GM19099 (cell line): ENCODE results near the gene GGCT.

Experiments used
- POLR2A ChIP-seq: IDR thresholded peaks from 3 replicates; pipeline ENCODE4 v1.6.1; 2011; ENCODE audit warnings: low read depth; ENCODE audit not compliant: insufficient read length; ENCODE audit errors: extremely low read depth

GGCT gene

GRCh38 chr7:30504301-30505173 is at the start of gene GGCT:
Gene GGCT (minus strand): TSS chr7:30504829. CDS start chr7:30504709, 120 bp downstream.
- peak; percentile 86 for TF ChIP-seq POLR2A

GRCh38 chr7:30553546-30553945 is 48.9 kb upstream of the GGCT start:
- TF ChIP-seq POLR2A = no peak

GRCh38 chr7:30553141-30553540 is 48.5 kb upstream of the GGCT start:
- no peak for TF ChIP-seq POLR2A

- TF ChIP-seq POLR2A = no peak
Measured at GRCh38 chr7:30552330-30552729, 47.7 kb upstream of the GGCT start.

- TF ChIP-seq POLR2A = no peak
Measured at GRCh38 chr7:30549931-30550493, 45.4 kb upstream of the GGCT start.

- no peak for TF ChIP-seq POLR2A
Measured at GRCh38 chr7:30548845-30549244, 44.2 kb upstream of the GGCT start.

GRCh38 chr7:30546596-30546995 is 42.0 kb upstream of the GGCT start:
- no peak for TF ChIP-seq POLR2A

- no peak for TF ChIP-seq POLR2A
Measured at GRCh38 chr7:30545791-30546555, 41.3 kb upstream of the GGCT start.

- no peak for TF ChIP-seq POLR2A
Measured at GRCh38 chr7:30543813-30544525, 39.3 kb upstream of the GGCT start.

GRCh38 chr7:30533886-30534285 is 29.3 kb upstream of the GGCT start:
- no peak for TF ChIP-seq POLR2A

- no peak for TF ChIP-seq POLR2A
Measured at GRCh38 chr7:30531286-30531685, 26.7 kb upstream of the GGCT start.

- no peak for TF ChIP-seq POLR2A
Measured at GRCh38 chr7:30530373-30530772, 25.7 kb upstream of the GGCT start.

GRCh38 chr7:30528779-30529178 is 24.1 kb upstream of the GGCT start:
- no peak for TF ChIP-seq POLR2A

- no peak for TF ChIP-seq POLR2A
Measured at GRCh38 chr7:30526163-30526562, 21.5 kb upstream of the GGCT start.

- TF ChIP-seq POLR2A = no peak
Measured at GRCh38 chr7:30525429-30525828, 20.8 kb upstream of the GGCT start.
